Measurements from ENCODE around the gene CCDC181.

GRCh38 chr1:169383449-169383848 lies 43.8 kb downstream of the CCDC181 start:
- no peak for TF ChIP-seq RXRA (IDR thresholded peaks at IDR 0.05)
- TF ChIP-seq RAD21 (IDR thresholded peaks at IDR 0.05): no peak
- no peak for TF ChIP-seq YY1 (IDR thresholded peaks at IDR 0.05)
- TF ChIP-seq CTCF (IDR thresholded peaks at IDR 0.05; ENCODE audit: low read depth, low read length, missing input control): no peak
- TF ChIP-seq TAF1 (conservative IDR thresholded peaks at IDR 0.05): no peak
- TF ChIP-seq, protein P1, sequence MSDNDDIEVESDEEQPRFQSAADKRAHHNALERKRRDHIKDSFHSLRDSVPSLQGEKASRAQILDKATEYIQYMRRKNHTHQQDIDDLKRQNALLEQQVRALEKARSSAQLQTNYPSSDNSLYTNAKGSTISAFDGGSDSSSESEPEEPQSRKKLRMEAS (IDR thresholded peaks at IDR 0.05): no peak
- TF ChIP-seq REST (IDR thresholded peaks at IDR 0.05): no peak
- TF ChIP-seq, protein P2, sequence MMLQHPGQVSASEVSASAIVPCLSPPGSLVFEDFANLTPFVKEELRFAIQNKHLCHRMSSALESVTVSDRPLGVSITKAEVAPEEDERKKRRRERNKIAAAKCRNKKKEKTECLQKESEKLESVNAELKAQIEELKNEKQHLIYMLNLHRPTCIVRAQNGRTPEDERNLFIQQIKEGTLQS (IDR thresholded peaks at IDR 0.05): no peak
- TF ChIP-seq EGR1 (IDR thresholded peaks at IDR 0.05; ENCODE audit: low read depth in 2 of 2): no peak
- TF ChIP-seq NR2F2 (IDR thresholded peaks at IDR 0.05): no peak
- no peak for TF ChIP-seq HNF4G (IDR thresholded peaks at IDR 0.05)
- TF ChIP-seq, protein P3, sequence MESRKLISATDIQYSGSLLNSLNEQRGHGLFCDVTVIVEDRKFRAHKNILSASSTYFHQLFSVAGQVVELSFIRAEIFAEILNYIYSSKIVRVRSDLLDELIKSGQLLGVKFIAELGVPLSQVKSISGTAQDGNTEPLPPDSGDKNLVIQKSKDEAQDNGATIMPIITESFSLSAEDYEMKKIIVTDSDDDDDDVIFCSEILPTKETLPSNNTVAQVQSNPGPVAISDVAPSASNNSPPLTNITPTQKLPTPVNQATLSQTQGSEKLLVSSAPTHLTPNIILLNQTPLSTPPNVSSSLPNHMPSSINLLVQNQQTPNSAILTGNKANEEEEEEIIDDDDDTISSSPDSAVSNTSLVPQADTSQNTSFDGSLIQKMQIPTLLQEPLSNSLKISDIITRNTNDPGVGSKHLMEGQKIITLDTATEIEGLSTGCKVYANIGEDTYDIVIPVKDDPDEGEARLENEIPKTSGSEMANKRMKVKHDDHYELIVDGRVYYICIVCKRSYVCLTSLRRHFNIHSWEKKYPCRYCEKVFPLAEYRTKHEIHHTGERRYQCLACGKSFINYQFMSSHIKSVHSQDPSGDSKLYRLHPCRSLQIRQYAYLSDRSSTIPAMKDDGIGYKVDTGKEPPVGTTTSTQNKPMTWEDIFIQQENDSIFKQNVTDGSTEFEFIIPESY (IDR thresholded peaks at IDR 0.05): no peak

Data from liver (tissue), 3 donors.